Mesangial cell (primary cell): ENCODE measurements around the gene ZNF689. TPM values are rescaled to one million over a fixed set of nuclear protein-coding genes. Genes with fewer than 3 reads are reported as not detected.

Experiments
- total RNA-seq: library from RNA; depleted of rRNA; stranded (reverse); fragments of >200 nt; gene quantifications from 2 replicates; pipeline ENCODE4 v1.2.3, GENCODE V29; 2015

The ZNF689 gene
- 8.5 and 8.9 TPM in 2 replicates for total RNA-seq

DNA sequence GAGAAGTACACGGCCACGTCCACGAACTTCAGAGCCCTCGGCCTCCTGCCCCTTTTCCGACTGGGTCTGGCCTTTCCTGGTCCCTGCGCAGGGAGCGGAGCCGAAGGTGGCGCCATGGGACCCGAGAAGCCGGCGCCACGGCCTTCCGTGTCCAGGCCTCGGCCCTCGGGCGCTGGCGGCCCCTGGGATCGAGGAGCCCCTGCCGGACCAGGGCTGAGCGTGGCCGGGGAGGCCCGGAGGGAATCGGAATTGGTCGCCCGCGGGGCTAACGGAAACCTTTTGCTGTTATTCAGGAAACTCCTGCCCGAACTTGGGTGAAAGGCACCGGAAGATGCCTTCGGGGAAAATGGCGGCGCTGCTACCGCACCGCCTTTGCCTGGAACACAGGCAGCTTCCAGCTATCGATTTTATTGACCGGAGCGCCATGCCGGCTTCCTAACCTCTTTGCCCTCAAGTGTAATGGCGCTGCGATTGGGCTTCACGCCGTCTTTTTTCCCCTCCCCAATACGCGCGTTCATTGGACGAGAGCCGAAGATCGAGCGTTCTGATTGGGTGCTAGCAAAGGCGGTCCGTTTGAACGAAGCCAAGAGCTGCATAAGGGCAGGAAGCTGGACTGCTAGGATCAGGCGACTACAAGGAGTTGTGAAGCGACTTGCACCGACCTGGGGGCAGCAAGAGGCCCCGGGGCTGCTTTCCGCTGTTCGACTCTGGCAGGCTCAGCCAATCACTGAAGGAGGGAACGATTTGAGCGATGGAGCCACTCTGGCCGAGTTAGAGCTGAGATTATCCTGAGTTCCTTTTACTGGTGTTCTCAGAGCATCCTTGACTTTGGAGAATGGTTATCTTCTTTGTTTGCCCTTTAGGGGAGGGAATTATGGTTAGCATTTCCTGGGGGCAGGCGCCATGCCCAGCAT is at the start of gene ZNF689:
TSS of gene ZNF689 (minus strand) at position 464 of the 914 bp plus-strand sequence. CDS start at position 116, 348 bp downstream.

DNA sequence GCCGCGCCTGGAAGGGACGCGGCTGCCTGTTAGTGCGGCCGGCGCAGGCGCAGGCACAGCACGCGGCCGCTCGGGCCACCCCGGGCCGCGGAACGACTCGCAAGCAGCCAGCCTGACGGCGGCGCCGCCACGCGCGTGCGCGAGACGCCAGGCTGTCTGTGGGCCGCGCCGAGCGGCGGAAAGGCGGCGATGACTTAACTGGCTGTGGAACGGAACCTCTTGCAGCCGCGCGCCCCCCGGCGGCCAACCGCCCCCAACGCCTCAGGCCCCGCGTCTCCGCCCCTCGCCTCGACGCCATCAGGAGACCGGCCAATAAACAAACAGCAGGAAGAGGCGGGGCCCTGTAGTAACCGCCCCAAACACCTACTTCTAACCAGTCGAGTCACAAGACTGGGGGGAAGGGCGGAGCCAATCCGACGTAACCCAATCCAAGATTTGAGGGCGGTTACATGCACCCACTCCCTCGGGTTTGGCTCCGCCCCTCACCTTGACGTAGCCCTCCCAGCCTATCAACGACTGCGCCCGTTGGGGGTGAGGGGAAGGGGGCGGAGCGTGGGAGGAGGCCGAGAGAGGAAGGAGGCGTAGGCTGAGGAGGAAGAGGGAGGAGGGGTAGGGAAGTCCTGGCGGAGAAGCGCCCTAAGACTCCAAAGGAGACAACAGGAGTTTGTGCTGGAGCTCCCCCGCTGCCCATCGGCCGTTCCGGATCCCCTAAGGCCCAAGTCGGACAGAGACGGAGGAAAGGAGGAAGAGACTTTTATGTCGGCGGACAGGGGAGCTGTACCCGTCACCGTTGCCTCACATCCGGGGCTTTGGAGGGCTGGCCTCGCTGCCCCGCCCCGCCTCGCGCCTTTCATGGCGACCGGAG is 47.9 kb upstream of the ZNF689 start, which contains the start of gene FBRS:
TSS of gene FBRS (plus strand) at position 566 of the 865 bp plus-strand sequence. CDS start 1,088 bp downstream, outside the sequence.

DNA sequence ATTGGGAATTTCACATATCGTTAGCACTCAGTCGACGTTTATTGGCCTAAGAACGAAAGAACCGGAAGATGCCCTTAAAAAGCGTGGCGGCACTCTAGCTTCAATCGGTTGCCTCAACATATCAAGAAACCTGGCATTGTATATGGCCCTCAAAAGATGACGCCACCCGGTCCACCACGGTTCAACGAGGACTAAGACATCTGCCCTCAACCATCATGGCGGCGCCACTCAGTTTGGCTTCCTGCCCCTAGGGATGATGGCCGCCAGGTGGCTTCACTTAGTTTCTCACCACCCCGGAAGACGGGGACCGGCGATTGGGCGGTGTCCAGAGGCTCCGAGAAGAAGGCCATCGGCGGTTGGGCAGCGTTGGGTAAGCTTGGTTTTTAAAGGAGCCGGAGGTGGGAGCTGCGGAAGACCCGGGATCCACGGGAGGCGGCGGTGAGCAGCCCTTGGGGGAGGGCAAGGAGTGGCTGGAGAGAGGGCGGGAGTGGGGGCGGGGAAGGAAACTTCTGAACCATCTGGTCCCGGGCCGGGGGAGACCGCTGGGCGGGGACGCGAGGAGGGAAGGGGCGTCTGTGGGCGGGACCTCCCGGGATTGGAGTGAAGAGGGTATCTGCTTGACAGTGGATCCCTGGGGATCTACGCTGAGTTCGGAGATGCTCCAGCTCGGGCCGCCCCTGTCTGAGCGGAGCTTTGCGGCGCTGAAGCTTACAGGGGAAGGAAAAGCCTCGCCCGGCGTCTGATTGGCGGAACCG is 40.4 kb upstream of the ZNF689 start, which contains the start of gene PRR14:
TSS of gene PRR14 (plus strand) at position 592 of the 755 bp plus-strand sequence. CDS start 686 bp downstream, outside the sequence.

DNA sequence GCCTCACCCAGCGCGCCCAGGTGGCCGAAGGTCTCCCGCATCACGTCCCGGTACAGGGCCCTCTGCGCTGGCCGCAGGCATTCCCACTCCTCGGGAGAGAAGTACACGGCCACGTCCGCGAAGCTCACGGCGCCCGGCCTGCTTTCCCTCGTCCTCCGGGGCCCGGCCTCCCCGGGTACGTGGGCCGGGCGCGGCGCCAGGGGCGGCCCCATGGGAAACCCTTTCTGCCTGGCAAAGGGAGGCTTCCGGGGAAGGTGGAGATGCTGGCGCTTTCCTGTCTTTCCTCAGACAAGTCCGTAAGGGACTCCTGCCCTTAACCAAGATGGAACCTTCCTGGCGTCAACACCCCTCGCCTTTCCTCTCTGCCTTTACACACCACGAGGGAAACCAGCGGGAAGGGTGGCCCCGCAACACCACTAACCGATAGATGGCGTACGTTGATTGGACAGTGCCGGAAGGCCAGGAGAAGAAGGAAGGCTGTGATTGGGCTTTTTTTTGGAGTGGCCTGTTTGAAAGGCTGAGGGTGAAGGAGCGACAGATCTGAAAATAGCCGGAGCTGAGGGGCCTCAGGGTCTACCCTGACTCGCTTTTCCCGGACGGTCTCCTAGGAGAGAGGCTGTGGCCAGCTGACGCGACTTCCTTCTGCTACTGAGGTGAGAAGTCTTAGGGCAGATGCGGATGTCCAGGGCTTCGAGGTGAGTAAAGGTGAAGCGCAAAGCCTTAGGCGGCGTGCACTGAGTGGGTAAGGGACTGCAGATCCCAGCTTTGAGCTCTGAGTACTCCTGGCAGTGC is 24.6 kb downstream of the ZNF689 start, which contains the start of gene ZNF785:
TSS of gene ZNF785 (minus strand) at position 298 of the 792 bp plus-strand sequence. CDS start at position 212, 86 bp downstream.

DNA sequence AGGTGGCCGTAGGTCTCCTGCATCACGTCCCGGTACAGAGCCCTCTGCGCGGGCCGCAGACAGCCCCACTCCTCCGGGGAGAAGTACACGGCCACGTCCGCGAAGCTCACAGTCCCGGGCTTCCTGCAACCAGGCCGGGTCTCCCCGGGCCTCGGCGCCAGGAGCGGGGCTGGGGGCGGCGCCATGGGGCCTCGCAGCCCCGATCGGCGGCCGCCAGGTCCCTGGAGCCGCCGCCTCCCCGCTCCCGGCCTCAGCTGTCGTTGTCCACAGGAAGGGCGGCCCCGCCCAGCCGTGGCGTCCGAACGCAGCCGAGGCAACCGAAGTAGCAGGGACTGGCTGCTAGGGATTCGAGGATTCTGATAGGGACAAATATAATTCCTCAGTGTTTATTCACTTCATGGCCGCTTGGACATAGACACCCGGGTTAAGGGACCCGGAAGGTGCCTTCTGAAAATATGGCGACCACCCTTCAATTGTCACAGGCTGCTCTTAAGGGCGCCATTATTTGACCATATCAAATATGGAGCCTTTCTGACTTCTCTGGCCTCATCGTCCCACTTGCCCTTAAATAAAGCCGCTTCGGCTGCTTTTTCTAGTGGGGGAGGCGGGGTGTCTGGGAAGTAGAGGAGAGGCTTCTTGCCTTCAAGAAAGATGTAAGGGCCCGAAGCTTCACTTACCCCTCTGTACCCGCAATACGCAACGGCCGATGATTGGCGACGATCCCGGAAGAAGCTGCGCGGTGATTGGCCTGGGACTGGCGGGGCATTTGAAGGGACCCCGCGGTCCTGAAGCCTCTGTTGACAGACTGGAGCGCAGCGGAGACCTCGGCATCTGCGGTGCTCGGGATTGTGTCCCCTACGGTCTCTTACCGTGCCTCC is 38.5 kb downstream of the ZNF689 start, which contains the start of gene ZNF688:
TSS of gene ZNF688 (minus strand) at position 270 of the 878 bp plus-strand sequence. CDS start at position 185, 85 bp downstream.

DNA sequence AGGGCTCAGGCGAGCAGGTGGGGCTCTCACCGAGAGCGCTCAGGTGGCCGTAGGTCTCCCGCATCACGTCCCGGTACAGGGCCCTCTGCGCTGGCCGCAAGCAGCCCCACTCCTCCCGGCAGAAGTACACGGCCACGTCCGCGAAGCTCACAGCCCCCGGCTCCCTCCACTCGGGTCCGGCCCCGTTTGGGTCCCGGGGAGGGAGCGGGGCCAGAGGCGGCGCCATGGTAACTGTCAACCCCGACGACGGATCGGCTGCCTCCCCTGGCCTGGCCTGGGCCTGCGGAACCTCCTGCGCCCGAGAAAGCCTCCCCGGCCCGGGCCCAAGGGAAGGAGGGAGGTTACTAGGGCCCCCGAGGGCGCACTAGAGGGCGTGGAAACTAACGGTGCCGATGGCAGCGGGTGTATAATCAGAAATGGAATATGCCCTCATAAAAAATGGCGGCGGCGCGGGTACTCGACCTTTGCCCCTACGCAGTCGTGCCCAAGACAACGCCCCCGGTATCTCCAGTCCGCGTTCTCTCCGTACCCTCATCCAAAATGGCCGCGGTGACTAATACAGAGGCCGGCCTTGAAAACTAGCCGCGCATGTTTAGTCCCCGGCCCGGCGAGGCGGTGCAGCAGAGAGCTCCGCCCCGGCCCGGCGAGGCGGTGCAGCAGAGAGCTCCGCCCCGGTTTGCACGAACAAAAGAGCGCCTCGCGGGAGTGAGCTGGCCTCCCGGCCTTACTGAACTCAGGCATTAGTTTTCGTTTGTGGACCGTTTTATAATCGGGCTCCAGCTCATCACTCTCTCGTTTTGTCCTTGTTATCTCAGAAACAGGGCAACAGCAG is 52.0 kb downstream of the ZNF689 start, which contains the start of gene ZNF764:
TSS of gene ZNF764 (minus strand) at position 418 of the 832 bp plus-strand sequence. CDS start at position 226, 192 bp downstream.

Other genes with a start within 250 kb of the ZNF689 start
- 42.7 and 47.9 TPM in 2 replicates for gene TBC1D10B, start 239.9 kb downstream of the ZNF689 start, total RNA-seq
- 1.8 TPM in 1 of 2 replicates, not detected in the other for gene MYL11, start 235.6 kb downstream of the ZNF689 start, total RNA-seq
- 0.63 TPM in 1 of 2 replicates, not detected in the other for gene SEPTIN1, start 227.8 kb downstream of the ZNF689 start, total RNA-seq
- 12.4 and 17.7 TPM in 2 replicates for gene ZNF48, start 215.0 kb downstream of the ZNF689 start, total RNA-seq
- 7.4 and 8.6 TPM in 2 replicates for gene ZNF771, start 202.8 kb downstream of the ZNF689 start, total RNA-seq
- gene DCTPP1, start 180.4 kb downstream of the ZNF689 start, total RNA-seq, result 43.4 and 96.5 TPM in 2 replicates
- gene SEPHS2, start 164.5 kb downstream of the ZNF689 start, total RNA-seq, result 20.2 and 23.2 TPM in 2 replicates
- not detected in 2 replicates for gene ITGAL, start 137.6 kb downstream of the ZNF689 start, total RNA-seq
- 32.4 and 46.5 TPM in 2 replicates for gene ZNF768, start 83.8 kb downstream of the ZNF689 start, total RNA-seq
- gene ZNF747, start 75.5 kb downstream of the ZNF689 start, total RNA-seq, result 6.4 and 11.0 TPM in 2 replicates
- 5.4 and 11.2 TPM in 2 replicates for gene ZNF764, start 52.0 kb downstream of the ZNF689 start, total RNA-seq
- gene ZNF688, start 38.7 kb downstream of the ZNF689 start, total RNA-seq, result 8.0 and 11.8 TPM in 2 replicates
- 4.4 and 8.7 TPM in 2 replicates for gene ZNF785, start 24.7 kb downstream of the ZNF689 start, total RNA-seq
- gene PRR14, start 40.6 kb upstream of the ZNF689 start, total RNA-seq, result 32.1 and 36.4 TPM in 2 replicates
- gene FBRS, start 48.0 kb upstream of the ZNF689 start, total RNA-seq, result 26.9 and 39.0 TPM in 2 replicates
- 15.3 and 22.1 TPM in 2 replicates for gene SRCAP, start 88.8 kb upstream of the ZNF689 start, total RNA-seq
- 24.7 and 28.2 TPM in 2 replicates for gene PHKG2, start 138.0 kb upstream of the ZNF689 start, total RNA-seq
- 4.8 and 5.9 TPM in 2 replicates for gene CFAP119, start 151.7 kb upstream of the ZNF689 start, total RNA-seq
- gene RNF40, start 151.9 kb upstream of the ZNF689 start, total RNA-seq, result 63.7 and 67.1 TPM in 2 replicates
- 9.5 and 23.3 TPM in 2 replicates for gene ZNF629, start 176.8 kb upstream of the ZNF689 start, total RNA-seq